Right renal cortex interstitium (tissue), 3 donors: Measurements from ENCODE around the gene IQCK. TPM values are rescaled to one million over a fixed set of nuclear protein-coding genes. Genes with fewer than 3 reads are reported as not detected.
"Not testable (repeated sequence)": the region's sequence is repeated elsewhere in the genome, so short reads cannot be mapped to it uniquely, and the experiment has no call there.

Experiments
- DNase-seq, 3 donors: peaks; one replicate each; pipeline ENCODE4 v3.0.0-alpha.2; 2013; ENCODE audit warnings: low read depth in 3 of 3, low spot score in 2 of 3
- polyA plus RNA-seq, 3 donors: library from polyadenylated mRNA; unstranded; fragments of 120-200 nt; gene quantifications; one replicate each; pipeline ENCODE4 v1.2.1, GENCODE V29; 2013; ENCODE audit not compliant: insufficient read length in 3 of 3

IQCK gene
- polyA plus RNA-seq, 3 donors = 49.5 to 53.9 (median 49.9) TPM

DNA sequence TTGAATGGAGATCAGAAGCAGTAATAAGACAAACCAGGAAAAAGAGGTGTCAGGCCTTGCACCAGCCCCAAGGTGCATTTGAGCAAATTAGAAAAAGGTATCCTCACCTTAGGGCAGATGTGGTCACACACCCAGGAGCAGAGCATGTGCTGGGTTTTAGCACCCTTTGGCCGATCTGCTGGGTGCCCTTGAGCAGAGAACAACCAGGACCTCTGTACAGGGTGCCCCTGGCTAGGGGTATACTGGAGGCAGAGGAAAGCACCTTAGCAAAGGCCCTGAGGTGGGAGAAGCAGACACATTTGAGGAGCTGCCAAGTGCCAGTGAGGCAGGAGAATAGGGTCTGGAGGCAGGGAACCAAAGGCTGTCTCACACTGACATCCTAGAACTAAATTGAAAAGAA is 67.0 kb downstream of the IQCK start:
- DNase-seq = no peak

DNA sequence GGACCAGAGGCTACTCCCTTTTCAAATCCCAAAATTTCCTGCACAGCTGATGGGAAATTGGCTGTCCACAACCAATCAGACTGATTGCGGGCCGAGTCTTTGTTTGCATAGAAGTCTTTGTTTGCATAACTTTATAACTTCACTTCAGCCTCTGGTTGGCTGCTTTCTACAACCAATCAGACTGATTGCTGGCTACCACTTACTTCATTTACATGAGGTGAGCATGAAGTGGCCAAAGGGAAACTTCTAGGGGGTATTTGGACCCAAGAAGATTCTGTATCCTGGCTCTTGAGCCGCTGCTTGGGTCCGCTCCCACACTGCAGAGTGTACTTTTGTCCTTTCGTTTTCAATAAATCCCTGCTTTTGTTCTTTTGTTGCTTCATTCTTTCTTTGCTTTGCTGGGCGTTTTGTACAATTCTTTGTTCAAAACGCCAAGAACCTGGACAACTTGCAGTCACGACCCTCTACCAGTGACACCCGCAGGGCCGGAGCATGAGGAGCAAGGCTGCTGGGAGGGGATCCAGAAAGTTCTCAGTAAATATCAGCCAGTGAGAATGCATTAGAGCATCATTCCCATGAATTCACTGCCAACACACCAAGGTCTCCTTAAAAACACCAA is 67.5 kb downstream of the IQCK start:
- DNase-seq = no peak

DNA sequence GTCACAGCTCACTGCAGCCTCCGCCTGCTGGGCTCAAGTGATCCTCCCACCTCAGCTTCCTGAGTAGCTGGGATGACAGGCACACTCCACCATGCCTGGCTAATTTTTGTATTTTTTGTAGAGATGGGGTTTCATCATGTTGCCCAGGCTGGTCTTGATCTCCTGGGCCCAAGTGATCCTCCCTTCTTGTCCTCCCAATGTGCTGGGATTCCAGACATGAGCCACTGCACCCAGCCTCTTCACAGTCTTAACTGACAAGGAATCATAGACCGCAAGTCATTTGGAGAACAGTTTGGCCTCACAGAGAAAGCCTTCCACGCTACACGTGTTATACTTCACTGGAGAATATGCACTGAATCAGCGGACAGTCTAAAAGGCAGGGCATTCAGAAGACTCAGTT is 83.3 kb downstream of the IQCK start:
- not testable (repeated sequence) for DNase-seq

DNA sequence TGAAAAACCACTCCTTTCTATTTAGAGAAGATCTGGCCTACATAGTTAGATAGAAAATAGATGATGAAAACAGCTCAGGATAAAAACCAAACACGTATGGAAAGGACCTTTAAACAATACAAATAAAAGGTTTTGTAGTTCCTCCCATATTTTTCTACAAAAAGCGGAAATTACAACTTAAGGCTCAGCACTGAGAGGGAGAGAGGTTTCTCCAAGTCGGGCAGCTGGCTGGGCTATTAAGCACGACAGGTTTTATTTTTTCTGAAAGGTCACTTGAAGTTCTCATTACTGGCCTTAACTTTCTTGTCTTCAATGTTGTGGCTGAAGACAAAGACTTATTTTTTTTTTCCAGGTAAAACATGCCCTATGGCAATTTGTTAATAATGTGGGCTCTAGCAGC is 83.8 kb downstream of the IQCK start:
- DNase-seq = not testable (repeated sequence)

DNA sequence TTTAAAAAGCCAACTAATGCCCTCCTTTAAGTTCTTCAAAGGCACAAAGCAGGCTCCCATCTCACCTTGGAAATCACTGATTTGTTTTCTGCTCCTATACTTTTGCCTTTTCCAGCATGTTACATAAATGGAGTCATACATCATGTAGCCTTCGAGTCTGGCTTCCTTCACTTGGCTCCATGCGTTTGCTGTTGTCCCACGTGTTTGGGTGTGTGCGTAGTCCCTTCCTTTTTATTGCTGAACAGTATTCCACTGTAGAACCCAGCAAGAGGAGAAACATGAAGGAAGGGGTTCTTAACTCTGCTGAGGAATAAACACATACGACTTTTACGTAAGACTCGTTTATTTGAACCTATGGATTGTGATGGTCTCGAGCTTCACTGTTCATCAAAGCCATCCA is 84.5 kb downstream of the IQCK start:
- no peak for DNase-seq

DNA sequence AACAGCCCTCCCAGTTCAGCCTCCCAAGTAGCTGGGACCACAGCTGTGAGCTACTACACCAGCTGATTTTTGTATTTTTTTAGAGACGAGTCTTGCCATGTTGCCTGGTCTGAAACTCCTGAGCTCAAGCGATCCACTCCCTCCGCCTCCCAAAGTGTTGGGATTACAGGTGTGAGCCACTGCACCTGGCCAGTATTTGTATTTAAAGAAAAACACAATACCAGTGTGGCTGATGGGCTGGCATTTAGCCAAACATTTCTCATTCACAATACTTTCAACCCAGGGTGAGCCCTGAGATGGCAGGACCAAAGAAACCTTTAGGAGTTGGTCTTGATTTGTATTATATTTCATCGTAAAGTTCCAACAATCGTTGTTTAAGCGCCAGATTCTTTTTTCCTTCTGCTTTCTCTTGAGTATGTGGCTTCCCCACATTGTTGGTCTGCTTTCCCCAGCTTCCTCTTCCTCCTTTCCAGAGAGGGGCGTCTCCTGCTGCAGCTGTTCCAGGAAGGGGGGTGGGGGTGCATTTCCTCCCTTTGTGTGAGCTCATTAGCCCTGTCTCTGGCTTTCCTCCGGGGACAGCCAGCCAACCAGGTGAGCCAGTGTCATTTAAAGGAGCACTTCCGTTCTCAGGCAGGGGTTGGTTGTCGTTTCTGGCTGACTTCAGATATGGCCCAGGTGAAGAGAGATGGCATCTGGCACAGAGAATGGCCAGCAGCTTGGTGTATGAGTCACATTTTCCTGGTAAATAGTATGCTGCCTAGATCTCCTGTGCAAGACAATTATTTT is 86.7 kb downstream of the IQCK start:
- DNase-seq = no peak

DNA sequence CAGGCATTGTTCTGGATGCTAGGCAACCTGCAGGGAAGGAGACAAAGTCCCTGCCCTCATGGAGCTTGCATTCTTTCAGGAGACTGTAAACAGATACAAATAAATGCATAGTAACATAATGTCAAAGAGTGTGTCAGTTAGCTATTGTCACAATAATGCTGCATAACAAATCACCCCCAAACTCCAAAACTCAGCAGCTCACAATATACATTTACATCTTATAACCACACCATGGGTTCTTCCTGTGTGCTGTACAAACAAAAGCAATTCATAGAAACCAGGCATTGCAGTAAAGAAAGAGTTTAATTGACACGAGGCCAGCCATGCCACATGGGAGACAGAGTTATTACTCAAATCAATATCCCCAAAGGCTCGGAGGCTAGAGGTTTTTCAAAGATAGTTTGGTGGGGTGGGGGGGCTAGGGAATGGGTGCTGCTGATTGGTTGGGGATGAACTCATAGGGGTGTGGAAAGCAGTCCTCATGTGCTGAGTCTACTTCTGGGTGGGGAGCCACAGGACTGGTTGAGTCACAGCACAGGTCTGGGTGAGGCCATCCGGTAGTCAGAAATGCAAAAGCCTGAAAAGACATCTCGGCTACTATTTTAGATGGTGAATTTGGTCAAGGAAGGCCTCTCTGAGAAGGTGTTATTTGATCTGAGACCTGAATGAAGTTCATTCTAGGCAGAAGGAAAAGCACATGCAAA is 87.5 kb downstream of the IQCK start:
- DNase-seq = no peak

DNA sequence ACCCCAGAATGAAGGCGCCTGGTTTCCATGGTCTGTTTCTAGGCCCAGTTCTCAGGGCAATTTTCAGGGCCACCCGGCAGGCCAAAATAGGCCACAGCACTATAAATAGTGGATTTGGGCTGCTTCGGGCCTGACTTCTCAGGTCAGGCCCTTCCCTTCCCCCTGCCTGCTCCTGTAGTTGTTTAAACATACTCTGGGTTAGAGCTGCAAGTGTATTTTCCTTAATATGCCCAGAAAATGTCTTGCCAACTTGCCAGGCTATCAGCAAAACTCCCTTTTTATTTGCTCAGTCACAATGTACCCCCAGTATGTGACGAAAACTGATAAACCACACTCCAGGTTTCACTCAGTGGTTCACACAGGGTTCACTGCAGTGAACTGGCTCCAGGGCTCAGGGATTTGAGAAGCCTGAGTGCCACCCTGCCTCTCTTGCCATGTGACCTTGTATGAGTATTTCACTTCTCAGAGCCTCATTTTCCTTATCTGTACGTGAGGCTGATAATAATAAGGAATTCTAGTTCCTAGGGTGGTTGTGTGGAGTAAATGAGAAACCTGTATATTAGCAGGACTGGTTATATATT is 90.1 kb downstream of the IQCK start:
- DNase-seq = no peak

DNA sequence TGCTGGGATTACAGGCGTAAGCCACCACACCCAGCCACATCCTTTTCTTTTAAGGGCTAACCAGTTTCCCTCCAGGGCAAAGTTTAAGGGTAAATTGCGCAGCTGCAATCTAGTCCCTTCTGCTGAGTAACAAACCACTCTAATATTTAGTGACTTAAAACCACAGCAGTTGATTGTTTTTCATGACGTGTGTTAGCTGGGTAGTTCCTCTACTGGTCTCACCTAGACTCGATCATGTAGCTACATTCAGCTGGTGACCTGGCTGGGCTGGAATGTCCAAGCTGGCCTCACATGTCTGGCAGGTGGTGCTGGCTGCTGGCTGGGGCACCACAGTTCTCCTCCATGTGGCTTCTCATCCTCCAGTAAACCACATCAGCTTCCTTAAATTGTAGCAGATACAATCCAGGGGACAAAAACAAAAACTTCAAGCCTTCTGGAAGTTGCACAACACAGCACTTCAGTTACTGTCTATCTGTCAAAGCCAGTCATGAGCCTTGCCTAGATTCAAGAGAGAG is 91.1 kb downstream of the IQCK start:
- no peak for DNase-seq

DNA sequence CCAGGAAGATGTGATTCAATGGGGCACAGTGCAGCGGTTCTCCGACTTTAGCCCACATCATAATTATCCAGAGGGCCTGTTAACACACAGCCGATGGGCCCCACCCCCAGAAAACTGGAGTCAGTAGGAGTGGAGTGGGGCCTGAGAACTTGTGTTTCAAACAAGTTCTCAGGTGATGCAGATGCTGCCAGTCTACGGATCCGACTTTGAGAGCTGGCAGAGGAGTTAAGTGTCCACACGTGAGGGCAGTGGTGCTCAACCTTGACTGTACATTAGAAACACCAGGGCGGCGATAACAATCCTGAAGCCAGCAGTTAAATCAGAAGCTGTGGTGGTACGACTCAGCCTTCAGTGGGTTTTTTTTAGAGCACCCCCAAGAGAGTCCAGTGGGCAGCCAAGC is 91.6 kb downstream of the IQCK start:
- DNase-seq = no peak

DNA sequence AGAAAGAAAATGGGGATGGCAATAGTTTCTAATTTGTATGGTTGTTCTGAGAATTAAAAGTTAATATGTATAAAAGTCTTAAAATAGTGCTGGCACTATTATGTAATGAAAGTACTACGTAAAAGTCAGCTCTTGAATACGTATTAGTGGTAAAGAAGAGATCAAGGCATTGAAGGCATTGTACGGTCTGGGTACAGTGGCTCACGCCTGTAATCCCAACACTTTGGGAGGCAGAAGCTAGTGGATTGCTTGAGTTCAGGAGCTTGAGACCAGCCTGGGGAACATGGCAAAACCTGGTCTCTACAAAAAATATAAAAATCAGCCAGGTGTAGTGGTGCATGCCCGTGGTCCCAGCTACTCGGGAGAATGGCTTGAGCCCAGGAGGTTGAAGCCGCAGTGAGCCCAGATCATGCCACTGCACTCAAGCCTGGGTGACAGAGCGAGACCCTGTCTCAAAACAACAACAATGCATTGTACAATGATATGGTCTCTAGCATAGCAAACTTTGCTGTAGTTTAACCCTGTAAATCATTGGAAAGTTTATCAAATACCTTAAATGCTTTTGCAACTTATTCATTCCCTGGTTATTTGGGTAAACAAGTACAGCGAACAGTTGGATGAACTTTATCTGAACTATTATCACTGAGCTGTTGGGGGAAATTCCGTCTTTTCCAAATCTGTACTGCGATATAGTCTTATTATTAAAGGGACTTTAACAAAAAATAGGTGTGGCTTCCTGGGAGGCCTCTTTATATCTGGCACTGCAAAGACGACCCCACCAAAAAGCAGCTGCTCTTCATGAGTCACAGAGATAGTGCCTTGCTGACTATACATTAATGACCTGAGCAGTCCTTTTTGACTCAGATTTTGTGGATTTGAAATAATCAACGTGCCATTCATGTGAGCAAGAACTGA is 93.0 kb downstream of the IQCK start:
- DNase-seq = peak in 1 of 3 donors; percentile 33

DNA sequence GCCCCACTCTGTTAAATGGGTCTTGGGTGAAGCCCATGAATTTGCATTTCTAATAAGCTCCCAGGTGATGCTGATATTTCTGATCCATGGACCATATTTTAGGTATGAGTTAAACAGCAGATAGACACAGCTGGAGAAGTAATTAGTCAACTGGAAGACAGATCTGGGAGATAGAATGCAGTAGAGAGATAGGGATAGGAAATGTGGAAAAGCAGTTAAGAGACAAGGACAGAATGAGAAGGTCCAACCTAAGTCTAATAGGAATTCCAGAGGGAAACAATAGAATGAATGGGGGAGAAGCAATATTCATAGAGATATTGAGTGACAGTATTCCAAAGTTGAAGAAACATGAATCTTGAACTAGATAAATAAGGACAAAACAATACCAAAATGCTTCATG is 94.9 kb downstream of the IQCK start:
- no peak for DNase-seq

DNA sequence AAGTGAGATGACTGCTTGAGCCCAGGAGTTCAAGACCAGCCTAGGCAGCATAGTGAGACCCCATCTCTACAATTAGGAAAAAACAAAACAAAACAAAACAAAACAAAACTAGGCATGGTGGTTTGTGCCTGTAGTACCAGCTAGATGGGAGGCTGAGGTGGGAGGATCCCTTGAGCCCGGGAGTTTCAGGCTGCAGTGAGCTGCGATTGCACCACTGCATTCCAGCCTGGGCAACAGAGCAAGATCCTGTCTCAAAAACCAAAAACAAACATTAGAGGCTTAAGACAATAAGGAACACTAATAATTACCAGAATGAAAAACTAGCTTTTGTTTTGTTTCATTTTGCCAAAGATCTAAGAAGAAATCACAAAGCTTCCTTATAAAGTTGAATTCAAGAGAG is 97.3 kb downstream of the IQCK start:
- no peak for DNase-seq

DNA sequence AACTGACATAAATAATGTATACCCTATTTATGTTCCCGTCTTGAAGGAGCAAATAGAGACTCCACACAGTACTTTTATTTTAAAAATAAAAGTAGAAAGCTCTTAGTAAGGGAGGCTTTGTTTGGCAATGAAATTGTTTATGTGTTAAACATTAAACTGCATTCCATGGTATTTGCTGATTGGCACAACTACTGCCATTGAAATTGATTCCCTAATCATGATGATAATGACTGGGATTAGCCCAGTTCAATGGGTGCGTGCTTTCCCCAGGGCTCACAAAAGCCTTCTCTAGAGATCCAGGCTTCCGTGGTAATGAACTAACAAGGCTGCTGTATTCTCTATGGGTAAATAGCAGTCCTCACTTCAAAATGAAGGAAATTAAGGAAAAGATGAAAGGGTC is 99.1 kb downstream of the IQCK start:
- DNase-seq = no peak

DNA sequence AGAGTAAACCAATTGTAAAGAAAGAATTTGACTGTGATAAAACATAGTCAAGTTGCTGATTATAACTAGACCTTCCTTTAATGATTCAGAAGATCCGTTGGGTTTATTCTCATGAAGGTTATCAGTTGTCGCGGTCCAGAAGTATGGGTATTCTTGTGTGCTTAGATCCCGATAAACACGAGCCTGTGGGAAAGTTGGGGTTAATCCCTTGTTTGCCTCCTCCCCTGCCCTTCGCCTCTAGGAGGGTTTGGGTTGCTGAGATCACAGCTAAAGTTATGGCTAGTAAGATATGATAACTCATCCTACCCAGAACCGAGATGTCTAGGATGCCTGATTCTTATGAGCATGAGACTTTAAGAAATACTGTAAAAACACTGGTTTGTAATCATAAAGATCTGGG is 99.8 kb downstream of the IQCK start:
- no peak for DNase-seq

DNA sequence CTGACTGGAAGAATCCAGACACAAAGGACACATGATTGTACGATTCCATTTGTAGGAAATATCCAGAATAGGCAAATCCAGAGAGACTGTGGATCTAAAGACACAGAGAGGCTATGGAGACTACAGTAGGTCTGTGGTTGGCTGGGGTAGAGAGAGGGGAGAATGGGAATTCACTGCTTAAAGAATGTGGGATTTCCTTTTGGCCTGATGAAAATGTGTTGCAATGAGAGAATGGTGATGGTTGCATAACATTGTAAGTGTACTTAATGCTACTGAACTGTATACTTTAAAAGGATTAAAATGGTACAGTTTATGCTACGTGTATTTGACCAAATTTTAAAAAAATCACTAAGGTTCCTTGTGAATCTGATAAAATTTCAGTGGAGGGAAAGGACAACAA is 104.5 kb downstream of the IQCK start:
- DNase-seq = no peak

DNA sequence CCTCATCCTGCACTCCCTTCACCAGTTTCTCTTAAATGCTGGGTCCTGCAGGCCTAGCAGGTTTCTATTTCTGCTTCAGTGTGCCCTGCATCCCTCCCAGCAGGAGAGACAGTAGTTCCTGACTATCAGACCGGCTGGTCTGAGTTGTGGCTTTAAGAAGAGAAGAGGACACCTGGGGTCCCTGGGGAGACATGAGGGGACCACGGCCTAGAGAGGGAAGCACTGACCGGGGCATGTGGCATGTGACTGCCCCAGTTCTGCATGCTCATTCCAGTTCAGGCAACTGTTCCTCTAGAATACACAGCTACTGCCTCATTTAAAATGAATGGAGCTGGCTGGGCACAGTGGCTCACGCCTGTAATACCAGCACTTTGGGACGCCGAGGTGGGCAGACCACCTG is 105.3 kb downstream of the IQCK start:
- DNase-seq = no peak

DNA sequence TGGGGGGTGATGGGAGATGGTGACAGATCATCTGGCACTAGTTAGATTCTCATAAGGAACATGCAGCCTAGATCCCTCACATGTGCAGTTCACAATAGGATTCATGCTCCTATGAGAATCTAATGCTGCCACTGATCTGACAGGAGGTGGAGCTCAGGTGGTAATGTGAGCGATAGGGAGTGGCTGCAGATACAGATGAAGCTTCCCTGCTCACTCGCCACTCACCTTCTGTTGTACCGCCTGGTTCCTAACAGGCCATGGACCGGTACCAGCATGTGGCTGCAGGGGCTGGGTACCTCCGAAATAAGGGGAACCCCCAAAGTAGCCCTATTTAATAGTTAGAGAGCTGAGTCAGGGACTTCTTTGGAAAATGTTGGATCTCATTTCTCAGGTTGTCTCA is 106.1 kb downstream of the IQCK start:
- no peak for DNase-seq

DNA sequence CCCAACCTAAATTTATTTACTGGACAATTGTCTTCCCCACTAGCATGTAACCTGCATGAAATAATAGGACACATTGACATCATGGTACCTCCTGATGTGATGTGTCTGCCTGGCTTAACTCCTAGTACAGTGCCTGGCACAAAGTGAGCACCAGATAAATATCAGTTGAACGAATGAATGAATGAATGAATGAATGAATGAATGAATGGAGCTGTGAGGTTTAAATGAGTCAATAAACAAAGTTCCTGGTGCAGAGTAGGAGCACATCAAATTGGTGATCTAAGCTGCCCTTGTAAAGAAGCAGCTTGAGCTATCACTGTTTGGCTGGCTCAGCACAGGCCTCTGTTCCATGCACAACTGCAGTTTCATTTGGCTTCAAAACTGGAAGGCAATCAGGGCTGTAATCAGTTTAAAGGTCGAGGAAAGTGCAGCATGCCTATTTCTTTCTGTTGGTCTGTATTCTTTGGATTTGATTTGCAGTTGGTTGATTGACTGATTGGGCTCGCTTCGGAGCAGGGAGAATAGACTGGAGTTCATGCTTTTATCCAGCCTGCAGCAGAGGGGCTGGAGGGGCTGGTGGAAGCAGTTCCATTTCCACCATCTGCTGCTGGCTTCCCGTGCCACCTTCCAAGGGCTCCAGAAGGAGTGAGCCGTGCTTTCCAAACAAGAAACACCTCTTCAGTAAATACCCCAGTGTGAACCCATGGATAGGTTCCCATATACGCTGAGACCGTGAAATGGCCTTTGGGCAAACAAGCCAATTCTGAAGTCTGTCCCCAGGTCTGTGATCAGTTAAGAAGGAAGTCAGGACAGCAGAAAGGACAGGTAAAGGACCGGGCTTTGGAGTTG is 112.0 kb downstream of the IQCK start:
- DNase-seq = no peak
